OCI-LY3 (cell line): ENCODE data around the gene RBM12.
A peak's percentile ranks its signal among the peaks of the same experiment; 100 is the strongest.

Experiments used
- H2AFZ ChIP-seq: fragments of 200-600, 300-600 bp; shearing (Covaris generic); 2 replicates; pipeline ENCODE4 v1.6.0; 2014; ENCODE audit warnings: antibody characterized with exemption, low read depth, low read length
- H3K27ac ChIP-seq: fragments of 200-600, 300-600 bp; sonication (generic); 2 replicates; pipeline ENCODE4 v1.5.1; 2014; ENCODE audit warnings: mild to moderate bottlenecking, low read length, moderate library complexity, mixed read lengths
- H3K27me3 ChIP-seq: fragments of 200-600, 300-600 bp; sonication (generic); 2 replicates; pipeline ENCODE4 v1.6.1; 2014; ENCODE audit warnings: low read depth, low read length, mixed read lengths
- H3K36me3 ChIP-seq: fragments of 200-600, 300-600 bp; sonication (generic); replicated peaks from 2 replicates; pipeline ENCODE3; 2014; ENCODE audit warnings: low read depth, low read length, mixed read lengths
- H3K4me1 ChIP-seq: fragments of 300-600, 200-600 bp; sonication (generic); 2 replicates; pipeline ENCODE4 v1.6.1; 2014; ENCODE audit warnings: low read length, mixed read lengths
- H3K4me2 ChIP-seq: fragments of 200-600, 300-600 bp; sonication (generic); 2 replicates; pipeline ENCODE4 v1.6.1; 2014; ENCODE audit warnings: low read length, mixed read lengths
- H3K4me3 ChIP-seq: fragments of 300-600, 200-600 bp; sonication (generic); 2 replicates; pipeline ENCODE4 v1.5.1; 2014; ENCODE audit warnings: antibody characterized with exemption, mild to moderate bottlenecking, low read length, moderate library complexity
- H3K79me2 ChIP-seq: fragments of 300-600, 200-600 bp; shearing (Covaris generic); 2 replicates; pipeline ENCODE4 v1.6.1; 2014; ENCODE audit warnings: mild to moderate bottlenecking, low read length, mixed read lengths
- H3K9ac ChIP-seq: fragments of 300-600, 200-600 bp; shearing (Covaris generic); 2 replicates; pipeline ENCODE4 v1.6.0; 2014; ENCODE audit warnings: mild to moderate bottlenecking, low read length, moderate library complexity
- H3K9me3 ChIP-seq: fragments of 200-600, 300-600 bp; shearing (Covaris generic); 2 replicates; pipeline ENCODE4 v1.6.1; 2014; ENCODE audit warnings: low read length, mixed read lengths; ENCODE audit not compliant: insufficient read depth
- H4K20me1 ChIP-seq: fragments of 200-600, 300-600 bp; sonication (generic); 2 replicates; pipeline ENCODE4 v1.6.1; 2016; ENCODE audit warnings: low read length, mixed read lengths; ENCODE audit not compliant: insufficient read depth
- EZH2phosphoT487 ChIP-seq: fragments of 200-600 bp; shearing (Covaris generic); IDR thresholded peaks from 2 replicates; pipeline ENCODE4 v1.6.1; 2018; ENCODE audit warnings: antibody characterized with exemption, mixed run types, low read depth
- TF ChIP-seq, protein P1 (sequence below): fragments of 200-600, 300-600 bp; sonication (generic); IDR thresholded peaks from 2 replicates; pipeline ENCODE4 v1.5.1; 2014; ENCODE audit warnings: antibody characterized with exemption, low read length, low read depth

Gene RBM12

DNA sequence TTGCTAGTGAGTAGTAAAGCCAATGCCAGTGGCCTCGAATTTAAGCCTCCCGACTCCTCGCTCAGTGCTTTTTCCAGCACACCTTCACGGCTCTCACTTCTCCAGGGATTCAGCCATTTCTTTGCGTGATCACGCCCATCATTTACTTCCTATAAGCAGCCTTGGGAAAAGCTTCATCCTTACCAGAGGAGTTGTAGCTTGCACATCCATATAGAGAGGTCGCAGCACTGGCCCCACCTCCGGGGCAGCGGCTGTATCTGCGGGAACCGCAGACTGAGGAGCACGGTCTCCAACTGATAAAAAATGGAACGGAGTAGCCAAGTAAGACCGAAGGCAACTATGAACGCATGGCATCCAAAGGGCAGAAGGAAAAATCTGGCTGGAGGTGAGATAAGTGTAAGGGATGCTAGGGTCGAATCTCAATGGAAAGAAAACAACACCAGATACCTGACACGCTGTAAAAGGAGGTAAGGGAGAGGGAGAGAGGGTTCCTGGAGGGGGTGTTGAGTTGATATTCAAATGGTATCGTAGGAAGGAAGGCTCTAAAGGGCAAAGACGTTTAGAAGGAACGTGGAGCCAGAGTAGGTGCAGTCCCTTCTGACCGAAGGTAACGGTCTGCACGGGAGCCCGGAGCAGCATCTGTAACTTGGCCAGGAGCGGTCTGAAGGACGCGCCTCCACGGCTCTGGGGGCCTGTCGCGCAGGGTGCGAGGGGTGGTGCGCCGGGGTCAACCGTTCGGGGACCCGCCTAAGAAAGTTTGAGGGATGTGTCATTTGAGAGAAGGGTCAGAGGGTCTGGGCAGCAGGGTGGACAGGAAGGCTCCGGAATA lies 33.8 kb upstream of the RBM12 start:
- TF ChIP-seq EZH2phosphoT487 = no peak
- TF ChIP-seq, protein P1, sequence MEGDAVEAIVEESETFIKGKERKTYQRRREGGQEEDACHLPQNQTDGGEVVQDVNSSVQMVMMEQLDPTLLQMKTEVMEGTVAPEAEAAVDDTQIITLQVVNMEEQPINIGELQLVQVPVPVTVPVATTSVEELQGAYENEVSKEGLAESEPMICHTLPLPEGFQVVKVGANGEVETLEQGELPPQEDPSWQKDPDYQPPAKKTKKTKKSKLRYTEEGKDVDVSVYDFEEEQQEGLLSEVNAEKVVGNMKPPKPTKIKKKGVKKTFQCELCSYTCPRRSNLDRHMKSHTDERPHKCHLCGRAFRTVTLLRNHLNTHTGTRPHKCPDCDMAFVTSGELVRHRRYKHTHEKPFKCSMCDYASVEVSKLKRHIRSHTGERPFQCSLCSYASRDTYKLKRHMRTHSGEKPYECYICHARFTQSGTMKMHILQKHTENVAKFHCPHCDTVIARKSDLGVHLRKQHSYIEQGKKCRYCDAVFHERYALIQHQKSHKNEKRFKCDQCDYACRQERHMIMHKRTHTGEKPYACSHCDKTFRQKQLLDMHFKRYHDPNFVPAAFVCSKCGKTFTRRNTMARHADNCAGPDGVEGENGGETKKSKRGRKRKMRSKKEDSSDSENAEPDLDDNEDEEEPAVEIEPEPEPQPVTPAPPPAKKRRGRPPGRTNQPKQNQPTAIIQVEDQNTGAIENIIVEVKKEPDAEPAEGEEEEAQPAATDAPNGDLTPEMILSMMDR = no peak
- Histone ChIP-seq H3K9ac (peak overlapping the region; percentile 82), H3K27me3 (no peaks in the 10 kb centered on the region), H3K4me3 (peak overlapping the region; percentile 80), H3K4me1 (peaks cover 19% of the 10 kb centered on the region), H3K79me2 (peaks cover 40% of the 10 kb centered on the region), H3K9me3 (no peaks in the 10 kb centered on the region), H4K20me1 (0 out of 2 replicates have a peak, but pooled peaks cover 6% of the 10 kb centered on the region), H3K4me2 (peak overlapping the region; percentile 72), H3K36me3 (peaks cover 26% of the 10 kb centered on the region), H2AFZ (peak overlapping the region; percentile 41), H3K27ac (peak overlapping the region; percentile 64; the same call in 1 of the 2 replicates)

DNA sequence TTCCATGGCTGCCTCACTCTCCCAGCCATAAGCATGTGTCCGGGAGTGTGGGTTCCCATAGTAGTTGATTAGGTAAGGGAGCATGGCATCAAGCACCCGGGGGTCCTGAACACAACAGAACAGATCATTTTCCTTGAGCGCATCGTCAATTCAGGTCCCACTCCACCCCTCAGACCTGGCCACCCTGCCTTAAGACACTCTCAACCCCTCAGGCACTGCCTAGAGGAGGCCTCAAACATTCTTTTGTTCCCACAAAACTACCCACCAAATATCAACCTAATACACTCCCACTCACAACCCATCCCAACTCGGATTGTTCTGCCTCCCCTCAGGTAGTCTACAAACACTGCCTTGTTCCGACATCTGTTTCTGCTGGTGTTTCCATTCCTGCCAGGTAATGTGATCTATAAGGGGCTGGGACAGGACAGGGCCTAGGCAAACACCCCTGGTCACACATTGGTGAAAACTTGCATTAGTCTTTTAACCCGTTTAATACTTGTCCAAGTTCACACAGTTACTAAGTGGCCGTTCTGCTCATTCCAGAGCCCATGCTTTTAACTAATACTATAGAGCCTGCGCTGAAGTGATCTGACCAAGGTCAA lies 33.1 kb upstream of the RBM12 start:
- Histone ChIP-seq H4K20me1 (0 out of 2 replicates have a peak, but pooled peaks cover 6% of the 10 kb centered on the region), H3K27ac (no peak overlapping the region), H3K4me3 (peak overlapping the region; percentile 80), H3K9ac (no peak overlapping the region; the same call in 1 of the 2 replicates), H3K4me1 (peaks cover 19% of the 10 kb centered on the region), H3K79me2 (peaks cover 40% of the 10 kb centered on the region), H2AFZ (no peak overlapping the region), H3K4me2 (peak overlapping the region; percentile 72), H3K36me3 (peaks cover 21% of the 10 kb centered on the region), H3K9me3 (no peaks in the 10 kb centered on the region), H3K27me3 (no peaks in the 10 kb centered on the region)
- TF ChIP-seq EZH2phosphoT487 = no peak
- TF ChIP-seq, protein P1 = no peak

DNA sequence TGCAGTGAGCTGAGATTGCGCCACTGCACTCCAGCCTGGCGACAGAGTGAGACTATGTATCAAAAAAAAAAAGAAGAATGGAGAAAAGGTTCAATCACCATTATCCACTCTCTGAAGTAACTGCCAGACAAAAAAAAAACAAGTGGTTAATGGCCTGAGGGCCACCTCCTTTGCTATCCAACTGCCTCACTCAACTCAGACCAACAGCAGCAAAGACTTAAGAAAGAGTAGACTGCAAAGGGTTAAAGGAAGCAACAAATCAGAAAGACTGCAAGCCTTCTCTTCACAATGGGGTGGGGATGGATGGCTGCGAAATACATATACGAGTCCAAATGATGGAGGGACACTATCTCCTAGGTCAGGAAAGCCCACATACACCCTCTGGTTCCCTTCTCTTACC lies 31.3 kb upstream of the RBM12 start:
- no peak for TF ChIP-seq EZH2phosphoT487
- TF ChIP-seq, protein P1 = no peak
- H4K20me1 ChIP-seq = no peaks in the 10 kb centered on the region
- no peaks in the 10 kb centered on the region for H3K9me3 ChIP-seq
- H3K27ac ChIP-seq = no peak overlapping the region
- H3K36me3 ChIP-seq = peaks cover 12% of the 10 kb centered on the region
- H3K9ac ChIP-seq = no peak overlapping the region
- no peak overlapping the region for H3K4me3 ChIP-seq
- H3K79me2 ChIP-seq = peaks cover 36% of the 10 kb centered on the region
- H3K4me1 ChIP-seq = peaks cover 19% of the 10 kb centered on the region
- H2AFZ ChIP-seq = no peak overlapping the region
- no peaks in the 10 kb centered on the region for H3K27me3 ChIP-seq
- no peak overlapping the region for H3K4me2 ChIP-seq

DNA sequence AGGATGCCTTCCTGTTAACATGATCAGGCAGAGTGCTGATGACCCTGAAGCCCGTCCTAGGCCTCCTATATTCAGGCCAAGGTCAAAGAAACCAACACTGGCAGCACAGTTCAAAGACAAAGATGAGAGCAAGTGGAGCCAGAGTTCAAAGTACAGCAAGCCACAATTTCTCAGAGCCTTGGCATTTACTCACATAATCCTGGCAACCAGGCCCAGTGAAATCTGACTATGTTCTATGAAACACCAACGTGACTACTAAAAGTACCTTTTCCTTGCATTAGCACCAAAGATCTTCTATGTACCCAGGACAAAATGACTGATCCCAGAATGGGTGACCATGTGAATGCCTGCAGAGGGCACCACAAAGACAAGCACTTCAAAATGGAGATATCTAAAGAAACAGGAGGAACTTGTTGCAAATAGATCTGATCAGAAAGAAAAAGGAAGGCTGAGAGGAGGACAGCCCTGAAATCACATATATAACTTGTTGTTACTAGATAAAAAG lies 30.6 kb upstream of the RBM12 start:
- Histone ChIP-seq H3K4me3 (no peak overlapping the region), H3K27ac (no peak overlapping the region), H3K9me3 (no peaks in the 10 kb centered on the region), H2AFZ (no peak overlapping the region), H3K27me3 (no peaks in the 10 kb centered on the region), H4K20me1 (no peaks in the 10 kb centered on the region), H3K36me3 (peaks cover 15% of the 10 kb centered on the region), H3K4me2 (no peak overlapping the region), H3K79me2 (peaks cover 29% of the 10 kb centered on the region), H3K9ac (no peak overlapping the region), H3K4me1 (peaks cover 13% of the 10 kb centered on the region)
- TF ChIP-seq, protein P1 = peak; percentile 18; the same call in 1 of the 2 replicates
- TF ChIP-seq EZH2phosphoT487 = no peak
